ENCODE data around the gene PTPRG. TPM values are rescaled to one million over a fixed set of nuclear protein-coding genes. Genes with fewer than 3 reads are reported as not detected.

PTPRG gene
- polyA plus RNA-seq, 1 donor (not counting 4 experiments of a cell fraction or from before 2014, with no cell fraction given) = 12.1 TPM

GRCh38 chr3:62229211-62229610, 667.8 kb downstream of the PTPRG start:
- dilution Hi-C loops (cut with MboI; ENCODE audit: extremely low pct_ligation_motif_present, low sequenced_read_pairs) = no loop called here
- Histone ChIP-seq H4K20me1 (ENCODE audit: control insufficient read depth, extremely low read depth, insufficient read depth, low read length) (no peaks in the 10 kb centered on the region), H3K9me1 (ENCODE audit: control insufficient read depth, extremely low read depth, insufficient read depth, low read length) (no peaks in the 10 kb centered on the region), H3K36me3 (ENCODE audit: control insufficient read depth in 2 of 2, extremely low read depth in 1 of 2, insufficient read depth in 2 of 2, low read length in 2 of 2) (no peaks in the 10 kb centered on the region), H3K9ac (ENCODE audit: control insufficient read depth, extremely low read depth, insufficient read depth, low read length) (no peak overlapping the region), H3K4me2 (ENCODE audit: control insufficient read depth, extremely low read depth, insufficient read depth, low read depth, low read length) (no peak overlapping the region), H3K27me3 (ENCODE audit: control insufficient read depth, extremely low read depth, insufficient read depth, low read length) (no peaks in the 10 kb centered on the region), H3K27ac (ENCODE audit: control insufficient read depth, insufficient read depth, low read length) (no peak overlapping the region), H2AFZ (ENCODE audit: control insufficient read depth, low read length) (no peak overlapping the region), H3K79me2 (ENCODE audit: control insufficient read depth, insufficient read depth, low read length) (no peaks in the 10 kb centered on the region), H3K9me3 (ENCODE audit: control insufficient read depth, low read depth, low read length) (no peaks in the 10 kb centered on the region), H3K4me1 (ENCODE audit: control insufficient read depth, extremely low read depth, insufficient read depth, low read length) (no peaks in the 10 kb centered on the region), H3K4me3 (ENCODE audit: control insufficient read depth in 2 of 3, extremely low read depth in 1 of 3, insufficient read depth in 2 of 3, low read depth in 1 of 3, low read length in 3 of 3) (no peak overlapping the region)
- DNase-seq (ENCODE audit: low read depth, low spot score) (no peak), FAIRE-seq (no peak)
- TF ChIP-seq EZH2 (IDR thresholded peaks at IDR 0.05; ENCODE audit: low read length) (no peak), CTCF (optimal IDR thresholded peaks at IDR 0.05 in 1 of 3, IDR thresholded peaks at IDR 0.05 in 1 of 3, conservative IDR thresholded peaks at IDR 0.05 in 1 of 3; ENCODE audit: extremely low read depth in 1 of 3, insufficient read depth in 2 of 3, low read length in 3 of 3) (no peak)

- Histone ChIP-seq H3K36me3 (ENCODE audit: control insufficient read depth in 2 of 2, extremely low read depth in 1 of 2, insufficient read depth in 2 of 2, low read length in 2 of 2) (no peaks in the 10 kb centered on the region), H4K20me1 (ENCODE audit: control insufficient read depth, extremely low read depth, insufficient read depth, low read length) (no peaks in the 10 kb centered on the region), H3K27me3 (ENCODE audit: control insufficient read depth, extremely low read depth, insufficient read depth, low read length) (no peaks in the 10 kb centered on the region), H3K27ac (ENCODE audit: control insufficient read depth, insufficient read depth, low read length) (no peak overlapping the region), H2AFZ (ENCODE audit: control insufficient read depth, low read length) (no peak overlapping the region), H3K4me3 (ENCODE audit: control insufficient read depth in 2 of 3, extremely low read depth in 1 of 3, insufficient read depth in 2 of 3, low read depth in 1 of 3, low read length in 3 of 3) (no peak overlapping the region), H3K4me2 (ENCODE audit: control insufficient read depth, extremely low read depth, insufficient read depth, low read depth, low read length) (no peak overlapping the region), H3K4me1 (ENCODE audit: control insufficient read depth, extremely low read depth, insufficient read depth, low read length) (no peaks in the 10 kb centered on the region), H3K79me2 (ENCODE audit: control insufficient read depth, insufficient read depth, low read length) (no peaks in the 10 kb centered on the region), H3K9ac (ENCODE audit: control insufficient read depth, extremely low read depth, insufficient read depth, low read length) (no peak overlapping the region), H3K9me3 (ENCODE audit: control insufficient read depth, low read depth, low read length) (no peaks in the 10 kb centered on the region), H3K9me1 (ENCODE audit: control insufficient read depth, extremely low read depth, insufficient read depth, low read length) (no peaks in the 10 kb centered on the region)
- FAIRE-seq (peak; percentile 66), DNase-seq (ENCODE audit: low read depth, low spot score) (no peak)
- dilution Hi-C loops (cut with MboI; ENCODE audit: extremely low pct_ligation_motif_present, low sequenced_read_pairs) = no loop called here
- TF ChIP-seq EZH2 (IDR thresholded peaks at IDR 0.05; ENCODE audit: low read length) = no peak
- peak in 2 of 3 experiments; percentile 19 to 44 for TF ChIP-seq CTCF (optimal IDR thresholded peaks at IDR 0.05 in 1 of 3, IDR thresholded peaks at IDR 0.05 in 1 of 3, conservative IDR thresholded peaks at IDR 0.05 in 1 of 3; ENCODE audit: extremely low read depth in 1 of 3, insufficient read depth in 2 of 3, low read length in 3 of 3)
Observed at GRCh38 chr3:62229908-62230307, 668.5 kb downstream of the PTPRG start.

All from keratinocyte (primary cell).